Renal cortical epithelial cell (primary cell): Measurements from ENCODE around the gene DMBX1. TPM values are rescaled to one million over a fixed set of nuclear protein-coding genes. Genes with fewer than 3 reads are reported as not detected.

Experiments used
- DNase-seq: peaks from one replicate; pipeline ENCODE4 v3.0.0-alpha.2; 2011; ENCODE audit warnings: low read depth
- total RNA-seq: library from RNA; depleted of rRNA; stranded (reverse); fragments of >200 nt; gene quantifications from 2 replicates; pipeline ENCODE4 v1.2.3, GENCODE V29; 2014

DMBX1 gene
- total RNA-seq, 1 donor from 2014 or later, result not detected

DNA sequence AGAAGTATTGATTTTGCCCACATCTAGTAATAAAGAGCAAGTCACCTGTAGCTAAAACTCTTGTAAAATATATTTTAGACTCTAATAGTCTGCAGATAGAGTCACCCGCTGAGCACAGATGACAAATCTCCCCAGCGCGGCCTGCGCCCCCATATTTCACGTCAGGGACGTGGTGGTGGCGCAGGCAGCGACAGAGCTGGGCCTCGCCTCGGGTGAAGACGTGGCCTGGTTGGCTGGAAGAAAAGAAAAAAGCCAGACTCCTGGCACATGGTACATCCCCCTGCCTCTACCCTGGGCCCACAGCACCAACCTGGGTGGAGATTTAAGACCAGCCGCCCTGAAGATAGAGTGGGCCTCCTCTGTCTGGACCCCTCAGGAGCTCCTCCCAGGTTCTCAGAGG lies 6.0 kb upstream of the DMBX1 start:
- DNase-seq, result no peak

DNA sequence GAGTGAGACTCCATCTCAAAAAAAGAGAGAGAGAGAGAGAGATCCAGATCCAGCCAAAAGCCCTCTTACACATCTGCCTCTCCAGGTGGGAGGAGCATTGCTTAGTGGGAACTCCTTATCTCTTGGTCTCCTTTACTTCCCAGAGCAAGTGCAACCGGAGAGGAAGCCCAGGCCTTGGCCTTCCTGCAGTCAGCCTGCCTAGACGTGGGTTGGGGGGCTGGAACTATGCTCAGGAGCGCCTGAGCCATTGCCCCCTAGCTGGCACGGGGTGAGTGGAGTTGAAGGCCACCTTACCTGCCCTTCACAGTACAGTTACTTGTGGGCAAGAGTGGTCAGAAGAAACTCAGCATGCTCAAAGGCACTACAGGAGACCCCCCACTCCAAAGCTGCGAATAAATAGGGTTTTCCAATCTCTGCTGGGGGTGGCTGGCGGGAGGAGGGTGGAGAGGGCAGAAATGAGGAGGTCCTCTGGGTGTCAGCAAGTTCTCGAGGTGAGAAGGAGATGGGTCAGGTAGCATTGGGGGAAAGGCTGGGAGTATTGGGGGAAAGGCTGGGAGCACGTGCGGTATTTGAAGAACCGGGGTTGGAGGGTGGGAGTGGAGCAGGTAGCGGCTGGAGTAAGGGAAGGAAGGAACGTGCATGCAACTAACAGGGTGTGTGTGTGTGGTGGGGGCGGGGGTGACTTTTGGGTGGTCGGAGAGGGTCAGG lies 4.7 kb upstream of the DMBX1 start:
- no peak for DNase-seq

DNA sequence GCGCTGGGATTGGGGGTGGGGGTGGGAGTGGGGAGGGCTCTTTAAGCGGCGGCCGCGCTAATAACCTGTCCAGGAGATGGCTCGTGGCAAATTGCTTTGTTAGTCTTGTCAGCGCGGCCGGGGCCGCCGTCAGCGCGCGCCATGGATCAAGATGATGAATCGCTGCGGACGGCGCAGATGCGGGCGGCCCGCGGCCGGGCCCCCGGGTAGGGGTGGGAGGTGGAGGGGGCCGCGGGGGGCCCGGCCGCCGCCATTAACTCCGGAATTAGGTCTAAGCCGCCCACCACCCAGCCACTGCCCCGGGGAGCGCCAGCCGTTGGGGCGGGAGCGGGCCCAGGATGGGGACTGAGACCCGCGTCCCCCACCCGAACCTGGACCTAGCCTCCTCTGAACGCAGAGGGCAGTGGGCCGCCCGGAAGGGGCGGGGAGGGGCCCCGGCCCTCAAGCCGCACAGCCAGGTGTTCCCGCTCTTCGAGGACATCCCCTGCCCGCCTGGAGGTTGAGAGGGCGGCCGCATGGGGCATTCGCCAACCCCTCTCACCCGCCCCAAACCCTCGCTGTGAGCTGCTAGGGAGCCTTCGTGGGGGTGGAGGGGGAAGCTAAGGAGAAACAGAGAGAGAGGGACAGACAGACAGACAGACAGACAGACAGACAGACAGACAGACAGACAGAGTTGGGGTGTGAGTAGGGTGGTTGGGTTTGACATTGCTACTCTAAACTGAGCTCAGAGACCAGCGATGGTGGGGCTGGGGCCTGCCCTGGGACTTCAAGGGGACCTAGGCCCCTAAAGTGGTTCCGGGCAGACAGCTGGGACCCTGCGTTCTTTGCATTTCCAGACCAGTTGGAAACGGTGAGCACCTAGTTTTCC lies 3.8 kb upstream of the DMBX1 start:
- no peak for DNase-seq

GRCh38 chr1:46486432-46487015 lies 3.1 kb upstream of the DMBX1 start:
- no peak for DNase-seq

- no peak for DNase-seq
These were observed 1.8 kb upstream of the DMBX1 start for GRCh38 chr1:46487818-46488218.

- peak; percentile 34 for DNase-seq
These were observed 1.1 kb upstream of the DMBX1 start for GRCh38 chr1:46488343-46489168.

- DNase-seq, result no peak
These were observed 433 bp upstream of the DMBX1 start for GRCh38 chr1:46489169-46489637.

DNA sequence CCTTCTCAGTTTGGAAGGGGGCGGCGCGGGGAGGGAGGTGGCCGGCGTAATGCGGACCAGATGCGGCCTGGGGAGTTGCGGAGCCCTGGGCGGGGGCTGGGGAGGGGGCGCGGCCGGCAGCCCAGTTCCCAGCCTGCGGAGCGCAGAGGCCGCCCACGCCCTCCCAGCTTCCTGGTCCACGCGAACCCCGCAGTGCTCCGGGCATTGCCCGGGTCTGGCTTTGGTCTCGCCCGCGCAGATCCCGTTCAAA lies 695 bp downstream of the DMBX1 start:
- no peak for DNase-seq

DNA sequence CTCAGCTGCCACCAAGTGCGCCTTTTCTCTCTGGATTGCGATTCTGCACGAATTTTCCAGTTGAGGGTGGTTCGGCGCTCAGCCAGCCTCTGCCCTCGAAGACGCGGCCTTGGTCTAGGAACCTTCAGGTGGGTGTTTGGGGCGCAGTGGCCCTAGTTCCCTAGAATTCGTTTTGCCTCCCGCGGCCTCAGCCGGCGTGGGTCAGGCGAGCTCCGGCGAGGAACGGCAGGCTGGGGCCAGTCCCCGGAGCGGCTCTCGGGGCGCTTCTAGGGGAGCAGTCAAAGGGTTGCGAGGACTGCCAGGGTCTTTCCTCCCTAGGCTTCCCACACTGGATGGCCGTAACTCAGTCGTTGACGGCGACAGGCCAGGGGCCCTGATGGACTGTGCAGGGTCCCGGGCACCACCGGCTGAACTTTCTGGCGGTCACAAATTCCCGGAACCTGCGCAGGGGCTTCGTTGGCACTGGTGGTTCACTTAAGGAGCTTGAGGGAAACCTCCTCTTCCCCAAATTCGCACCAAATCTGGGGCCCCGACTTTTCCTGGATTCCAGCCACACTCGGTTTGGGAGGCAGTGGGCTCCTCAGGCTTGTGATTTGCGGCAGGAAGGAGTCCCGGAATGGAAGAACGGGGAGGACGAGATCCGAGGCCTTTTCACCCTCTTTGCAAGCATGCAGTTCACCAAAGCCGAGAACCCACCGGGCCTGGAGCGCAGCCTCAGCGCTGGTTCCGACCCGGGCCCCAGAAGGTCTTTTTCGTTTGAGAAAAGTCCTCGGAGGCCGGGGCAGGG lies 1.2 kb downstream of the DMBX1 start:
- no peak for DNase-seq

- no peak for DNase-seq
These were observed 2.0 kb downstream of the DMBX1 start for GRCh38 chr1:46491443-46492268.

- no peak for DNase-seq
These were observed 2.7 kb downstream of the DMBX1 start for GRCh38 chr1:46492269-46492853.

GRCh38 chr1:46492871-46493270 lies 3.2 kb downstream of the DMBX1 start:
- DNase-seq, result no peak

DNA sequence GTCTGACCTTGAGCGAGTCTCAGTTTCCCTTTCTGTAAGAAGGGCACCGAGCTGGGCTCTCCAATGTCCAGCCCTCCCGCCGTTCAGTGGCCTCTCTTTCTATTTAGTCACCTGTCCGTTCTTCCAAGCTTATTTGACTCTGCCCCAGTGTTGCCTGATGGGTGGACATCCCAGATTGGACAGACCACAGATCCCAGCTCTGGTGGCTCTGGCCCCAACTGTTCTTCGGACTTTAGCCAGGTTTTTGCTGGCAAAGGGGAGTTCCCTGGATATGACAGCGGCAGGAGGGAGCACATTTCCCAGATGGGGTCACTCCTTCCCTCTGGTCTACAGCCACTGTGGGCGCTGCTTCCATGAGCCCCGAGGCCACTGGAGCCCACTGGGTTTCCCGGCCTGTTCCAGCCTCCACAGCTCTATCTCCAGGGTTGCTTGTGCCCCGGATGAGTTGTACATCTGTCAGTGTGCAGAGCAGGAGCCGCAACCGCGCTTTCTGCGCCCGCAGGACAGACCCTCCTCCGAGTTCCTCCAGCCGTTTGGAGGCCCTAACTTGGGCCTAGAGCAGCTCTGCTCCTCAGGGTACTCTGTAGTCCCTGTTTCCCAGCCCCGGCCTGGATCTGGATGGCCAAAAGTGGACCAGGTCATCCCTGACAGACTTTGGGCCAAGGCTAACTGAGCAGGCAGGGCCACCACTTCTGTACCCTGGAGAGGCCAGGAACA lies 3.8 kb downstream of the DMBX1 start:
- no peak for DNase-seq

DNA sequence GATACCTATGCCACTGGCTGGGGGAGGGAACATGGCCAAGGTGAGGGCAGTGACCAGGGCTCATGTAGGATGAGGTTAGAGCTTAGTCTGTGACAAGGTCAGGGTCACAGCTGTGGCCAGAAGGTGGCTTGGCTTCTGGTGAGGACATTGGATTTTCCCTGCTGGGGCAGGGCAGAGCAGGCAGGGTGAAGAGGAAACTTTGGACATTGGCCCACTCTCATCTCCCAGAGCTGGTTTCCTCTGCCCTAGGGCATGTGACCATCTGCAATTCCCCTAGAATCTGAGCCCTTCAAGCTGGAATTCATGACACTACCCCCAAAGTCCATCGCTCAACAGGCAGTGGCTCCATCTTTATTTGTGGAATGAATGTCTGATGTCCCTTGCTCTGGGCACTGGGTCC lies 5.3 kb downstream of the DMBX1 start:
- DNase-seq, result no peak

GRCh38 chr1:46495778-46496177 lies 6.1 kb downstream of the DMBX1 start:
- DNase-seq, result no peak

GRCh38 chr1:46496505-46496904 lies 6.9 kb downstream of the DMBX1 start:
- DNase-seq, result no peak

DNA sequence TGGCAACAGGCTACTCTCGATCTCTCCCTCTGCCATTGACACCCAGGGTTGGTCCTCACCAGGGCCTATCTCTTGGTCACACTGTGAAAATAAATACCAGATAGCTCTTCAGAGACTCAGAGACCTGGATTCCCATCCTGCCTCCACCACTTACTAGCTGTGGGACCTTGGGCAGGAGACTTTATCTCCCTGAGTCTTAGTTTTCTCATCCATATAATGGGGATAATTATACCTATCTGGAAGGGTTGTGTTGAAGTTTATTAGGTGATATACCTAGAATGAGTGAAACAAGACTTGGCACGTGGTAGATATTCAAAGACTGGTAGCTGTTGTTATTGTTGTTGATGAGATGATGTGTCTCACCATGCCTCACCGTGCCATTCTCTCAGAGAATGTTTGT lies 7.4 kb downstream of the DMBX1 start:
- DNase-seq, result no peak

DNA sequence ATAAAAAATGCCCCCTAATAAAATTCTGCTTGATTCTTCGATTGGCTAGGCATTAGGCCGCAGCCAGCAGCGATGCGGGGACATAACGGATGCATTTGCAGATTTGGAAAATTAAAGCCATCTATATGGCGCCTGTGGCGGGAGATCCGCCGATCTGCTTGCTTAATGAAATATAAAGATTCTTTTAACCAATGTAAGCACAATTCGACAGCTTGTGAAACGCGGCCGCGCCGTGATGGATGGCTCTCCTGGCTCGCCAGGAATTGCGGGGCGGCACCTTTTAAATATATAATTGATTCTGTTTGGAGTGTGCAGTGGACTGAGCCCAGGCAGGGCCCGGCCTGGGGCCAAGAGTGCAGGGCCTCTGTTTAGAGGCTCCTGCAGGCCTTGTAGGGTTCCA lies 8.0 kb downstream of the DMBX1 start:
- DNase-seq, result no peak

DNA sequence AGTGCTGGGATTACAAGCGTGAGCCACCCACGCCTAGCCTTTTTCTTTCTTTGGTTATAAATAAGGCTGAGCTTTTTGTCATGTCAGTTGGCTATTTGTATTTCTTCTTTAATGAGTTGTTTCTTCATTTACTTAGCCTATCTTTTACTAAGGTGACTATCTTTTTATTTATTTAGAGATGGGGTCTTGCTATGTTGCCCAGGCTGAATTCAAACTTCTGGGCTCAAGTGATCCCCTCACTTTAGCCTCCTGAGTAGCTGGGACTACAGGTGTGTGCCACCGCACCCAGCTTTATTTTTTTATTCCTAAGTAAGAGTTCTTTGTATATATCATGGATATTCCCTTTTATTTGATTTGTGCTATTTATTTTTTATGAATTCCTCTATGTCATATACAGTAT lies 11.9 kb downstream of the DMBX1 start:
- DNase-seq, result no peak
